Stomach smooth muscle (tissue), 2 donors: Measurements from ENCODE around the gene CFAP74.
A peak's percentile ranks its signal among the peaks of the same experiment; 100 is the strongest.

Experiments
- H3K27ac ChIP-seq: one replicate; pipeline ENCODE4 v1.7.0; 2013; ENCODE audit warnings: mild to moderate bottlenecking, low read length, inconsistent platforms
- H3K27me3 ChIP-seq, 2 donors: one replicate each; pipeline ENCODE4 v1.7.0; 2013; ENCODE audit warnings: low read length in 2 of 2; ENCODE audit not compliant: insufficient read depth in 2 of 2, control insufficient read depth in 1 of 2
- H3K36me3 ChIP-seq, 2 donors: one replicate each; pipeline ENCODE4 v1.7.0; 2013; ENCODE audit warnings: low read length in 2 of 2; ENCODE audit not compliant: control insufficient read depth in 2 of 2, insufficient read depth in 2 of 2
- H3K4me1 ChIP-seq: one replicate; pipeline ENCODE4 v1.7.0; 2013; ENCODE audit warnings: low read length; ENCODE audit not compliant: control insufficient read depth, insufficient read depth
- H3K4me3 ChIP-seq, 2 donors: one replicate each; pipeline ENCODE4 v1.7.0; 2013; ENCODE audit warnings: low read length in 2 of 2
- H3K9ac ChIP-seq, 2 donors: one replicate each; pipeline ENCODE4 v1.7.0; 2013; ENCODE audit warnings: low read length in 2 of 2, mild to moderate bottlenecking in 1 of 2
- H3K9me3 ChIP-seq, 2 donors: one replicate each; pipeline ENCODE4 v1.7.0; 2013; ENCODE audit warnings: low read length in 2 of 2; ENCODE audit not compliant: control insufficient read depth in 2 of 2
- donor health status: healthy.
- donor health status: Pancreatic carcinoma.

Gene CFAP74

GRCh38 chr1:1919304-1920056 is 84.1 kb downstream of the CFAP74 start:
- Histone ChIP-seq H3K9me3 (no peaks in the 10 kb centered on the region), H3K36me3 (no peaks in the 10 kb centered on the region), H3K27ac (peak overlapping the region; percentile 31), H3K27me3 (no peaks in the 10 kb centered on the region), H3K4me3 (peak overlapping the region; percentile 55 to 71), H3K9ac (no peak overlapping the region), H3K4me1 (peaks cover 19% of the 10 kb centered on the region)

DNA sequence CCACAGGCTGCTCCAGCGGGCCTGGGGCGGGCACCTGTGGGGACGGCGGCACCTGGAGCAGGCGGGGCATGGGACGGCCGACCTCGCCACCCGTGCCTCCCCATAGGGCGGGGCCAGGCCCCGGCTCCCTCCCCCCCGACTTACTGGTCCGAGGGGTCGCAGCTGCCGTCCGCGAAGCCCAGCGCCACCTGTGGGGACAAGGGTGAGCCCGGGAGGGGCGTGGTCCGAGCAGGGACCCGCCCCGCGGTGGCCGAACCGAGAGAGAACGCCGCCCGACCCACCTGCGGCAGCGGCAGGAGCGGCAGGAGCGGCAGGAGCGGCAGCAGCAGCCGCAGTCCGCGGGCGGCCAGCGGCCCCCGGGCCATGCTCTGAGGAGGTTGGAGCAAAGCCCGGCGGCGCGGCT is 84.7 kb downstream of the CFAP74 start, which contains the start of gene TMEM52:
TMEM52 (minus strand) TSS at position 379 of the 403 bp plus-strand sequence; CDS start at position 365, 14 bp downstream.
- peak within 1 kb of the TSS; percentile 55 to 71 for H3K4me3 ChIP-seq
- no peaks in the 10 kb centered on the region for H3K27me3 ChIP-seq
- peaks cover 19% of the 10 kb centered on the region for H3K4me1 ChIP-seq

GRCh38 chr1:1917995-1918900 is 85.3 kb downstream of the CFAP74 start:
- H3K9ac ChIP-seq: no peak overlapping the region
- peak overlapping the region; percentile 55 to 71 for H3K4me3 ChIP-seq
- H3K36me3 ChIP-seq: no peaks in the 10 kb centered on the region
- peaks cover 19% of the 10 kb centered on the region for H3K4me1 ChIP-seq
- no peaks in the 10 kb centered on the region for H3K27me3 ChIP-seq
- H3K27ac ChIP-seq: no peak overlapping the region
- H3K9me3 ChIP-seq: no peaks in the 10 kb centered on the region

More for the DNA sequence above, 84.7 kb downstream of the CFAP74 start, which contains the start of gene TMEM52:
- Histone ChIP-seq H3K36me3 (no peaks in the 10 kb centered on the region), H3K27ac (peak within 1 kb of the TSS; percentile 31), H3K9ac (no peak within 1 kb of the TSS), H3K9me3 (no peaks in the 10 kb centered on the region)

DNA sequence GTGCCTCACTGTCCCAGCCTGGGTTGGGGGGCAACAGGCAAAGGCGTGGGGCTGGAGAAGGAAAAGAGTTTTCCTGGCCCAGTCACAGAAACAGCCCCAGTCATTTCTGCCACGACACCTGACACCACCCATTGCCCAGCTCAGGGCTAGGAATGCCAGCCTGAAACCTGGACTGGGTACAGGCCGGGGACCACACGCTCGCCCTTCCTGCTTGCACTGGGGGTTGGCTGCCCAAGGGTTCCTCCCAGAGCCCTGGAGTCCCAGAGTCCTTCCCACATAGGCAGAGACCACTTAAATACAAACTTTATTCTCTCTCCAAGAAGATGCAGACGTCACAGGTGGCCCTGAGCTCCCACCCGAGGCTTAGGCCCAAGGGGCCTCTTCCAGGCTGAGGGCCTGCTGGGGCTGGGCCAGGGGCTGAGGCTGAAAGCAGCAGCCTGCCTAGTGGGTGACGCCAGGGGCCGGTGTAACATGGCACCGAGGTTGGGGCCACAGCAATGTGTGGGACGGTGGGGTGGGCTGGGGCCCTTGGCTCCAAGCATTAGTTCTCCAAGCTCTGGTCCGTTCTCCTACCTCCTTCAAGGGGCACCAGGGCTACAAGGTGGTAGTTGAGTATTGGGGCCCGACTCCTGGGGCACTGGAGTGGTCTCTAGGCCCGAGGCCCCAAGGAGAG is 86.1 kb downstream of the CFAP74 start:
- Histone ChIP-seq H3K4me1 (peaks cover 19% of the 10 kb centered on the region), H3K9ac (no peak overlapping the region), H3K36me3 (no peaks in the 10 kb centered on the region), H3K27me3 (no peaks in the 10 kb centered on the region), H3K27ac (no peak overlapping the region), H3K9me3 (no peaks in the 10 kb centered on the region), H3K4me3 (no peak overlapping the region)

- Histone ChIP-seq H3K27ac (no peak overlapping the region), H3K4me1 (peaks cover 19% of the 10 kb centered on the region), H3K4me3 (no peak overlapping the region), H3K36me3 (no peaks in the 10 kb centered on the region), H3K27me3 (no peaks in the 10 kb centered on the region), H3K9me3 (no peaks in the 10 kb centered on the region), H3K9ac (no peak overlapping the region)
These were observed 86.7 kb downstream of the CFAP74 start for GRCh38 chr1:1916851-1917251.

DNA sequence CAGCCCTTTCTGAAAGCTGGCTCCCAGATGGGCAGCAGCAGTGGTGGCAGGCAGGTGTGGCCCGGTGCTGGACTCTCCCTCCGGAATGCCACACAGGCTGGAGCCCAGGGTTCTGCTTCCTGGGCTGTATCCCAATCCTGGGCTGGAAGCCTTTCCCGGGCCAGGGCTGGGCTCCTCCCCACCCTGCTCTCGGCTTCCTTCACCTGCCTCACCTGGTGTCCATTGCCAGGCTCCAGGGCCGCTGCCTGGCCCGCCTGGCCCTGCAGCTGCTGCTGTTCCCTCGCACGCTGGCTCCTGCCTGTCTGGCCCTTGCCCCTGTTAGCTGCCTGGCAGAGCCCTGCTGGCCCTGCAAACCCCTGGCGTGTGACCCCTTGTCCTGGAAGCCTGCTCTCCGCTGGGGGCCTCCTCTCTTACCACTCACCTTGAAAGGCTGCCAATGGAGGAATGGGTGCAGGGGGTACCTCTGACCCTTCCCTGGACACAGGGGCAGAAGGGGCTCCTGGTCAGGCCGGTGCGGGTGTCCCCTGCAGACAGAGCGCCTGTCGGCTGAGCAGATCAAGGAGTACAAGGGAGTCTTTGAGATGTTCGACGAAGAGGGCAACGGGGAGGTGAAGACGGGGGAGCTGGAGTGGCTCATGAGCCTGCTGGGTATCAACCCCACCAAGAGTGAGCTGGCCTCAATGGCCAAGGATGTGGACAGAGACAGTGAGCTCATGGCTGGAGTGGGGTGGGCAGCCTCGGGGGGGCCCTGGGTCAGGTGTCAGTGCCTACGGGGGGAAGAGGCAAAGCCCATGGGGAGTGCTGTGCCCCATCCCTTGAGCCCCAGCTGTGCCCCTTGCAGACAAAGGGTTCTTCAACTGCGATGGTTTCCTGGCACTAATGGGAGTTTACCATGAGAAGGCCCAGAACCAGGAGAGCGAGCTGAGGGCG is 87.4 kb downstream of the CFAP74 start:
- no peaks in the 10 kb centered on the region for H3K36me3 ChIP-seq
- no peaks in the 10 kb centered on the region for H3K9me3 ChIP-seq
- H3K4me1 ChIP-seq: peaks cover 19% of the 10 kb centered on the region
- H3K9ac ChIP-seq: no peak overlapping the region
- no peak overlapping the region for H3K4me3 ChIP-seq
- H3K27me3 ChIP-seq: no peaks in the 10 kb centered on the region
- no peak overlapping the region for H3K27ac ChIP-seq

- Histone ChIP-seq H3K9ac (no peak within 1 kb of the TSS), H3K27ac (no peak within 1 kb of the TSS), H3K4me1 (peaks cover 19% of the 10 kb centered on the region), H3K36me3 (no peaks in the 10 kb centered on the region), H3K4me3 (no peak within 1 kb of the TSS), H3K9me3 (no peaks in the 10 kb centered on the region), H3K27me3 (no peaks in the 10 kb centered on the region)
These were observed 88.5 kb downstream of the CFAP74 start, which contains the start of gene CALML6 for GRCh38 chr1:1914971-1915692. TSS of gene CALML6 (plus strand) at chr1:1915260. CDS start at chr1:1915281, 21 bp downstream.

- no peak overlapping the region for H3K4me3 ChIP-seq
- H3K9me3 ChIP-seq: no peaks in the 10 kb centered on the region
- peaks cover 17% of the 10 kb centered on the region for H3K4me1 ChIP-seq
- no peaks in the 10 kb centered on the region for H3K36me3 ChIP-seq
- H3K27me3 ChIP-seq: no peaks in the 10 kb centered on the region
- H3K9ac ChIP-seq: no peak overlapping the region
- no peak overlapping the region for H3K27ac ChIP-seq
These were observed 89.2 kb downstream of the CFAP74 start for GRCh38 chr1:1914101-1914970.
